ENCODE data around the gene BICRA.
"Not testable (repeated sequence)": the region's sequence is repeated elsewhere in the genome, so short reads cannot be mapped to it uniquely, and the experiment has no call there.

Gene BICRA

DNA sequence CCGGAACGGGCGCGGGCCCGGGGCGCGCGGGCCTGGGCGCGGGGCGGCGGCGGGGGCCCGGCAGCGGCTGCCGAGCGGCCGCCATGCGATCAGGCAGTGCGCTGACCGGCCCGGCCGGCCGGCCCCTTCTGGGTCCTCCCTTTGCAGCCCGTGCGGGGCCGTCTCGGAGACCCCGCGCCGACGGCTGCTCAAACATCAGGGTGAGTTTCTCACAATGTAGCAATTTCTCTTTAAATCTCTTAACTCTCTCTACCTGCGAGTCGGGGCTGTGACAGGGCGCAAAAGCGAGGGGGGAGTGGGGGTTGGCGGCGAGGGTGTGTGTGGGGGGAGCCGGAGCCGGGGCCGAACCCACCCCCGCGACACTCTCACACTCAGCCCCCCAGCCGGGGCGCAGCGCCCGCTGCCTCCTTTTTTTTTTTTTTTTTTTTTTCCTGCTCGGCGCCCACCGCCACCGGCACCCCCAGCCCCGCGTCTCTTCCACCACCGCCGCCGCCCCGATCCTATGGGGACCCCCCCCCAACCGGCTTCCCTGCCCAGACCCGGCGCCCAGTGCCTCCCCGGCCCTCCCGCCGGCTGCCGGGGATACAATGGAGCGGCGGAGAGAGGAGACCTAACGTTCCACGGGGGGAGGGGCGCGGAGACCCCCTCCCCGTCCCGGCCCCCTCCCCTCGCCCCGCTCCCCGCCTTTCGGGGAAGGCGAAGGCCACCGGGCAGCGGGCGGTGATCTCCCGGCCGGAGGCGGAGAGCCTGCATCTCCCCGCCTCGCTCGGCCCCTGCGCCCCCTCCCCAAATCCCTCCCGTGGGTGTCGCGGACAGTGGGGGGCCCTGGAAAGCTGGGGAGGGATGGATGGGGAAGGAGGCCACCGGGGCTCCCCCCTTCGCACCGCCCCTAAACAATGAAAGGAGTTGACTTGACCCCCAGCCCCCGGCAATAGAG lies at the start of gene BICRA:
TSS of gene BICRA (plus strand) at position 166 of the 937 bp plus-strand sequence. CDS start 64,441 bp downstream, outside the sequence.
- DNase-seq, result peak; percentile 87

DNA sequence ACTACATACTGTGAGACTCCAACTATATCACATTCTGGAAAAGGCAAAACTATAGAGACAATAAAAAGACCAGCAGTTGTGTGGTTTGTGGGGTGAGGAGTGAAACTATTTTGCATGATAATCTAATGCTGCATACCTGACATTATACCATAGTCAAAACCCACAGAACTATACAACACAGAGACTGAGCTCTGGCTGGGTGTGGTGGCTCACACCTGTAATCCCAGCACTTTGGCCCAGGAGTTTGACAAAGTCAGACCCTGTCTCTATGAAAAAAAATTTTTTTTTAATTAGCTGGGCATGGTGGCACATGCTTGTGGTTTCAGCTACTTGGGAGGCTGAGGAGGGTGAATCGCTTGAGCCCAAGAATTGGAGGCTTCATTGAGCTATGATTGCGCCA lies 47.9 kb upstream of the BICRA start:
- DNase-seq, result no peak

- DNase-seq, result no peak
These were observed 47.4 kb upstream of the BICRA start for GRCh38 chr19:47561440-47562057.

DNA sequence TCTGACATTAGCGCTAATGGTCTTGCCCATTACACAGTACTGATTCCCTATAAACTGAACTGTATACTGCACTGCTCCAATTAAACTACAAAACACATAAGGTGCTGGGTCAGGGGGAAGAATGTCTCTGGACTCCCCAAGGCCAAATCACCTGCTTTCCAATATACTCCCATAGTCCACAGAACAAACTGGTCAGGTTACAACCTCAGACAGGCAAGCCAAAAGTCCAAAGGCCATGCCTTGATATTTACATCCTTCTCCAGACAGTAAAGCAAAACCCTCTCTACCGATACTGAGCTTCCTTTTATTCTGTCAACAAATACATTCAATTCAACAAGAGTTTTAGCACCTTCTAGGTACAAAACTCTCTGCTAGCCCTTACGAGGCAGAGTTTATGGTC lies 44.9 kb upstream of the BICRA start:
- DNase-seq, result no peak

GRCh38 chr19:47569331-47569730 lies 39.6 kb upstream of the BICRA start:
- DNase-seq, result no peak

DNA sequence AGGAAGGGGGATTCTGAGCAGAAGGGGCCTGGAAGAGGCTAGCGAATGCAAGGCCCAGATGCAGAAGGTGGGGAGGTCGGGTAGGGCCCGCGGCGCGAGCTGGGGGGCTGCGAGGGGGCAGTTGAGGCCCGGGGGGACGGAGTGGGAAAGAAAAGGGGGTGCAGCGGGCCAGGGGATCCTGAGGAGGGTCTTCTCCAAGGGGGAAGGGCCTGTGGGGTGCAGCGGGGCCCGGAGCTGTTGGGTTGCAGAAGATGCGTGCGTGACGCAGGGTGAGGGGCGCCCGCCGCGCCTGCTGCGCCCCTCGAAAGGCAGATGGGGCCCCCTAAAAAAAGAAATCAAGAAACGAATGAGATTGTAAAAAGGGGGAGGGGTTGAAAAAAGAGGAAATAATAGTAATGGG lies 36.3 kb upstream of the BICRA start:
- no peak for DNase-seq

- DNase-seq, result peak; percentile 89
These were observed 35.6 kb upstream of the BICRA start, which contains the start of gene ZNF541 for GRCh38 chr19:47573071-47574026. ZNF541 (minus strand) TSS chr19:47573148; CDS start chr19:47555856, 17,292 bp downstream.

DNA sequence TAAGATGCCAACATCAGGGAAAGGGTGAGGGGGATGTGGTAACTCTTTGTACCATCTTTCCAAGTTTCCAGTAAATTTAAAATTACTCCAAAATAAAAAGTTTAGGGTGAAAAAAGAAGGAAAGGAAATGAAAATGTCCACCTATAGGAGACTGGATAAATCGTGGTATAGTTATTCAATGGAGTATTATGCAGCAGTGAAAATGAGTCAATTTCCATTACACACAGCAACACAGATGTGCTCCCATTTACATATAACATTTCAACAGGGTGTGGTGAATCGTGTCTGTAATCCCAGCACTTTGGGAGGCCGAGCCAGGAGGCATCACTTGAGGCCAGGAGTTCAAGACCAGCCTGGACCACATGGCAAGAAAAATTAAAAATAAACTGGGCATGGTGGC lies 28.5 kb upstream of the BICRA start:
- no peak for DNase-seq

GRCh38 chr19:47581605-47582319 lies 27.2 kb upstream of the BICRA start:
- DNase-seq, result no peak

DNA sequence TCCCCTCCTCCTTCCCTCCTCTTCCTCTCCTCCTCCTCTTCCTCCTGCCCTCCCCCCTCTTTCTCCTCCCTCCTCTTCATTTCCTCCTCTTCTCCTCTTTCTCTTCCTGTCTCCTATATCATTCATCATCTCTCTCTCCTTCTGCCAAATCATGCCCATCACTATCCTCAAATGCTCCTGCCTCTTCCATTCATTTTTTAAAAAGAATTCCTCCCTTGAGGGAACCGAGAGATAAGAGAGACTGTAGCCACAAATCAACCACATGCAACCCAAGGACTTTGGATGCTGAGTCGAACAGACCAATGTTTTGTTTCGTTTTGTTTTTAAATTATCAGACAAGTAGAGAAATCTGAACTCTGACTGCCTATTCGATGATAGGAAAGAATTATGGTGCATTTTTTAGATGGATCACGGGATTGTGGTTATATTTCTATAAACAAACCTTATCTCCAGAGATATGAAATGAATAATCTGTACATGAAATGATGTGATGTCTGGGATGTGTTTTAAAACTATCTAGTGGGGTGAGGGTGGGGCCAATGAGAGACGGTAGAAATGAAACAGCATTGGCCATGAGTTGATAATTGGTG lies 26.5 kb upstream of the BICRA start:
- no peak for DNase-seq

- not testable (repeated sequence) for DNase-seq
These were observed 25.8 kb upstream of the BICRA start for GRCh38 chr19:47583161-47583560.

DNA sequence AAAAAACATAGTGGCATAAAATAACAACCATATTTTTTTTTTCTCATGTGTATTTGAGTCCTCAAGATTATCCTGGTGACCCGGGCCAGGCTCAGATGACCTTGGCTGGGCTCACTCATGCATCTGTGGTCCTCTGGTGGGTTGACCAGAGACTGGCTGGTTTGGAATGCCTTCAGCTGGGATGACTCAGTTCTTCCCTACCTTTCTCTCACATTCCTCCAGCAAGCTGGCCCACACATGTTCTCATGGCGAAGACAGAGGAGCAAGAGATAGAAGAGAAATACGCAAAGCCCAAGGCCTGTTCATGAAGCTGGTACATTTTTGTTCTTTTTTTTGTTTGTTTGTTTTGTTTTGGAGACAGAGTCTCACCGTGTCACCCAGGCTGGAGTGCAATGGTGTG lies 21.6 kb upstream of the BICRA start:
- no peak for DNase-seq

GRCh38 chr19:47589824-47590223 lies 19.1 kb upstream of the BICRA start:
- no peak for DNase-seq

- DNase-seq, result no peak
These were observed 15.1 kb upstream of the BICRA start for GRCh38 chr19:47593860-47594259.

DNA sequence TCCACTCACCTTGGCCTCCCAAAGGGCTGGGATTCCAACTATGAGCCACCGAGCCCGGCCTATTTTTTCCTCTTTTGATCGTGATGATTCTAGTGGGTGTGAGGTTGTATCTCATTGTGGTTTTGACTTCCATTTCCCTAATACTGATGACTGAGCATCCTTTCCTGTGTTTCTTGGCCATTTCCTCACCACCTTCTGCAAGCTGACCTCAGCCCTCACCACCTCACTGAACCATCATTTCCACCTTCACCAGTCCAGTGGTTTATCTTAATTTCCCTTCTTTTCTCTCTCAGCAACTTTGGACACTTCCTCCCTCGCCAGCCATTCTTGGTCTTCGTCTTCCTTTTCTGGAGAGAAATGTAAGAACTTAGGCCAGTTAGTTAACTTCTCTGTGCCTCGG lies 13.0 kb upstream of the BICRA start:
- no peak for DNase-seq

GRCh38 chr19:47598407-47599349 lies 10.3 kb upstream of the BICRA start:
- no peak for DNase-seq

DNA sequence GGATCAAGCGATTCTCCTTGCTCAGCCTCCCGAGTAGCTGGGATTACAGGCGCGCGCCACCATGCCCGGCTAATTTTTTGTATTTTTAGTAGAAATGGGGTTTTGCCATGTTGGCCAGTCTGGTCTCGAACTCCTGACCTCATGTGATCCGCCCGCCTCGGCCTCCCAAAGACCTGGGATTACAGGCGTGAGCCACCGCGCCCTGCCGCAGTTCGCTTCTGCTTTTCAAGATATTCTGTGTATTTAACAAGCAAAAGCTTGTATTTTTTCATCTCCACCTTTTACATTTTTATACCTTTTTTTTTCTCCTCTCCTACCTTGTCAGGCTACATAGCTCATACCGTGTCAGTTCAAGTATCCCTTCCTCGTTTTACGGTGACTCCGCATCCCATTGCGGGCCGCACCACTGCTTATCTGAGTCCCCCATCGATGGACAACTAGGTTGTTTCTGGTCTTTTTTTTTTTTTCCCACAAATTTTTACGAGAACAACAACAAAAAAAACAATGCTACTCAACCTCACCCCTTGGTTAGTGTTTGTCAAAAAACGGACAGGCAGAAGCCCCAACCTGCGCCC lies 9.2 kb upstream of the BICRA start:
- not testable (repeated sequence) for DNase-seq

DNA sequence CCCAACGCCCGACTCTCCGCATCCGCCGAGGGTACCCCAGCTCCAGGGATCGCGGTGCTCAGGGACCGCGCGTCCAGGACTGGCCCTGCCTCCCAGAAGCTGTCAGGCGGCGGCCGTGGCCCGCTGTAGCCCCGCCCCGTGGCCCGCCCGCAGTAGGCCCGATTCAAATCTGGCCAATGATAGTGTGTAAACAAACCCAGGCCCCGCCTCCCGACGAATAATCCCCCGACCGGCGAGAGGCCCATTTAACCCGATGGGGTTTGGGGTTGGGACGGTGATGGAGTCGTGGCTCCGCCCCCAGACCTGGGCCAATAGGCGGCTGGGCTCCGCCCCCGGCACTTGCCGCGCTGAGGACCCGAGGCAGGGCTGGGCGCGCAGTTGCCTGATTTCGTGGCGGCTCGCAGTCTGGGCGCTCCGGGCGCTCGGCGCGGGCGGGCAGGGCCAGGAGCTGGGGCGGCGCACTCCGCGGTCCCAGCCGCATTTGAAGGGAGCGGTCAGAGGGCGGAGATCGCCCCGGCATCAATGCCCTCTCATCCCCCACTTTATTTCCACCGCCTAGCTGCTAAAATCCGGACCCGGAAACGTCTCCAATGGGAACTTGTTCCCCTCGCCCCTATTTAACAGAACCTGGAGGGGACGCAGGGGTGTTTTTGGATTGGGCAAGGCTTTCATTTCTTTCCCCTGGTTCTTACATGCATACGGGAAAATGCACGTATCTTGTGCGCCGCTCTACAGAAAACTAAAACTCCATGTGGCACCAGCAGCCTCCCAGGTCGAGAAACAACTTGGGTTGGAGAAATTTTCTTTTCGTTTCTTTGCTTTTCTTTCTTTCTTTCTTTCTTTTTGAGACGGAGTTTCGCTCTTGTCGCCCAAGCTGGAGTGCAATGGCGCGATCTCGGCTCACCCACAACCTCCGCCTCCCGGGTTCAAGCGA lies 8.4 kb upstream of the BICRA start:
- peak; percentile 99 for DNase-seq

All from activated T-cell treated with anti-CD3 and anti-CD28 coated beads, Interleukin-2, amount 50 U/mL, for 1 hour (primary cell).